WTC11 (cell line): ENCODE data around the gene YKT6.

ENCODE experiments used
- ETV6 ChIP-seq: sonication (generic); formaldehyde crosslinking; IDR thresholded peaks from 2 replicates; pipeline ENCODE4 v1.8.1; 2022; ENCODE audit warnings: mild to moderate bottlenecking, missing genetic modification reagents
- FOXJ3 ChIP-seq: sonication (generic); formaldehyde crosslinking; IDR thresholded peaks from 2 replicates; pipeline ENCODE4 v1.9.0; 2021; ENCODE audit warnings: missing genetic modification reagents, mild to moderate bottlenecking, borderline replicate concordance
- TEAD4 ChIP-seq: sonication (generic); formaldehyde crosslinking; IDR thresholded peaks from 2 replicates; pipeline ENCODE4 v1.8.0; 2022; ENCODE audit warnings: mild to moderate bottlenecking, missing genetic modification reagents
- TF ChIP-seq, protein P1 (sequence below): fragments of 200-600 bp; IDR thresholded peaks from 2 replicates; pipeline ENCODE4 v1.8.0; 2022; ENCODE audit warnings: antibody characterized with exemption
- TF ChIP-seq, protein P2 (sequence below): sonication (generic); formaldehyde crosslinking; conservative IDR thresholded peaks from 2 replicates; pipeline ENCODE4 v1.8.1; 2022; ENCODE audit warnings: mild to moderate bottlenecking, missing genetic modification reagents
- TF ChIP-seq, protein P3 (sequence below): sonication (generic); formaldehyde crosslinking; IDR thresholded peaks from 2 replicates; pipeline ENCODE4 v1.8.0; 2023; ENCODE audit warnings: mild to moderate bottlenecking, missing genetic modification reagents

DNA sequence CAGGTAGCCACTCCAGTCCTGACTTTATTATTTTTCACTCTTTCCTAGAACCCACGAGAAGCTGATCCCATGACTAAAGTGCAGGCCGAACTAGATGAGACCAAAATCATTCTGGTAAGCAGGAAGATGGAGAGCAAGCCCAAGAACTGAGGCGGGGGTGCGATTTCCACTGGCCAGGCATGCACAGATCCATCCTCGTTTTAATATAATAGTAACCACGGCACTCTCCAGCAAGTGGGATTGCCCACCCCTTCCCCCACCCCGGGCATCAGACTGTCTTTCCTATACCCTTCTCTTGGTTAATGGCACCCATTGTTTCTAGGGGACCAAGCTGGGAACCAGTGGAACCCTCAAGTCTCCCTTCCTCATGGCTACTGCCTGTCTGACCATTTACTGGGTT, 7.3 kb downstream of the YKT6 start:
- TF ChIP-seq, protein P1, sequence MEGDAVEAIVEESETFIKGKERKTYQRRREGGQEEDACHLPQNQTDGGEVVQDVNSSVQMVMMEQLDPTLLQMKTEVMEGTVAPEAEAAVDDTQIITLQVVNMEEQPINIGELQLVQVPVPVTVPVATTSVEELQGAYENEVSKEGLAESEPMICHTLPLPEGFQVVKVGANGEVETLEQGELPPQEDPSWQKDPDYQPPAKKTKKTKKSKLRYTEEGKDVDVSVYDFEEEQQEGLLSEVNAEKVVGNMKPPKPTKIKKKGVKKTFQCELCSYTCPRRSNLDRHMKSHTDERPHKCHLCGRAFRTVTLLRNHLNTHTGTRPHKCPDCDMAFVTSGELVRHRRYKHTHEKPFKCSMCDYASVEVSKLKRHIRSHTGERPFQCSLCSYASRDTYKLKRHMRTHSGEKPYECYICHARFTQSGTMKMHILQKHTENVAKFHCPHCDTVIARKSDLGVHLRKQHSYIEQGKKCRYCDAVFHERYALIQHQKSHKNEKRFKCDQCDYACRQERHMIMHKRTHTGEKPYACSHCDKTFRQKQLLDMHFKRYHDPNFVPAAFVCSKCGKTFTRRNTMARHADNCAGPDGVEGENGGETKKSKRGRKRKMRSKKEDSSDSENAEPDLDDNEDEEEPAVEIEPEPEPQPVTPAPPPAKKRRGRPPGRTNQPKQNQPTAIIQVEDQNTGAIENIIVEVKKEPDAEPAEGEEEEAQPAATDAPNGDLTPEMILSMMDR = no peak
- TF ChIP-seq, protein P2, sequence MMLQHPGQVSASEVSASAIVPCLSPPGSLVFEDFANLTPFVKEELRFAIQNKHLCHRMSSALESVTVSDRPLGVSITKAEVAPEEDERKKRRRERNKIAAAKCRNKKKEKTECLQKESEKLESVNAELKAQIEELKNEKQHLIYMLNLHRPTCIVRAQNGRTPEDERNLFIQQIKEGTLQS = no peak
- TF ChIP-seq FOXJ3 (CRISPR knock-in tag) (no peak), ETV6 (no peak), TEAD4 (CRISPR knock-in tag) (no peak)
- TF ChIP-seq, protein P3, sequence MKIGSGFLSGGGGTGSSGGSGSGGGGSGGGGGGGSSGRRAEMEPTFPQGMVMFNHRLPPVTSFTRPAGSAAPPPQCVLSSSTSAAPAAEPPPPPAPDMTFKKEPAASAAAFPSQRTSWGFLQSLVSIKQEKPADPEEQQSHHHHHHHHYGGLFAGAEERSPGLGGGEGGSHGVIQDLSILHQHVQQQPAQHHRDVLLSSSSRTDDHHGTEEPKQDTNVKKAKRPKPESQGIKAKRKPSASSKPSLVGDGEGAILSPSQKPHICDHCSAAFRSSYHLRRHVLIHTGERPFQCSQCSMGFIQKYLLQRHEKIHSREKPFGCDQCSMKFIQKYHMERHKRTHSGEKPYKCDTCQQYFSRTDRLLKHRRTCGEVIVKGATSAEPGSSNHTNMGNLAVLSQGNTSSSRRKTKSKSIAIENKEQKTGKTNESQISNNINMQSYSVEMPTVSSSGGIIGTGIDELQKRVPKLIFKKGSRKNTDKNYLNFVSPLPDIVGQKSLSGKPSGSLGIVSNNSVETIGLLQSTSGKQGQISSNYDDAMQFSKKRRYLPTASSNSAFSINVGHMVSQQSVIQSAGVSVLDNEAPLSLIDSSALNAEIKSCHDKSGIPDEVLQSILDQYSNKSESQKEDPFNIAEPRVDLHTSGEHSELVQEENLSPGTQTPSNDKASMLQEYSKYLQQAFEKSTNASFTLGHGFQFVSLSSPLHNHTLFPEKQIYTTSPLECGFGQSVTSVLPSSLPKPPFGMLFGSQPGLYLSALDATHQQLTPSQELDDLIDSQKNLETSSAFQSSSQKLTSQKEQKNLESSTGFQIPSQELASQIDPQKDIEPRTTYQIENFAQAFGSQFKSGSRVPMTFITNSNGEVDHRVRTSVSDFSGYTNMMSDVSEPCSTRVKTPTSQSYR (CRISPR knock-in tag) = no peak
